DMS114 treated with DMSO at 0.1 percent for 48 hours (cell line): ENCODE results near the gene ANAPC1.
"Not testable (repeated sequence)": the region's sequence is repeated elsewhere in the genome, so short reads cannot be mapped to it uniquely, and the experiment has no call there.

Source experiments
- DNase-seq: peaks from one replicate; lab custom pipeline; 2025; ENCODE audit not compliant: unreplicated experiment; lab: John Stamatoyannopoulos, UW

Gene ANAPC1

GRCh38 chr2:111747410-111748115 lies 136.4 kb downstream of the ANAPC1 start:
- DNase-seq, result not testable (repeated sequence)

DNA sequence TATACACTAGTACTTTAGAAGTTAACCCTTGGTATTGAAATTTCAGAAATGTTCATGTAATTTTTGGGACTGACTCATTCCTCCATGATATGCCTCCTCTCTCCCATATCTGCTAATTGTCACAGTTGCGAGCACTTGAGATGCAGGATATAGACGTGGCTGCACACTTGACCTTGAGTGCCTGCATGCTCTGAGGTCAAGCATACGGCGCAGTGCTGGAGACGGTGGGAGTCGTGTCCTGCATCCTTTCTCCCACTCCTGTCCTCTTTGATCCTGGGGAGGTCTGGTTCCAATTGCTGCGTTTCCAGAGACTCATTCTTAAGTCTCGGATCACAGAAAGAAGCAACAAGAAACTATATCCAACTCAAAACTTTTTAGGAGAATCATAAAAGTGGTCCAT lies 139.2 kb downstream of the ANAPC1 start:
- DNase-seq, result not testable (repeated sequence)

DNA sequence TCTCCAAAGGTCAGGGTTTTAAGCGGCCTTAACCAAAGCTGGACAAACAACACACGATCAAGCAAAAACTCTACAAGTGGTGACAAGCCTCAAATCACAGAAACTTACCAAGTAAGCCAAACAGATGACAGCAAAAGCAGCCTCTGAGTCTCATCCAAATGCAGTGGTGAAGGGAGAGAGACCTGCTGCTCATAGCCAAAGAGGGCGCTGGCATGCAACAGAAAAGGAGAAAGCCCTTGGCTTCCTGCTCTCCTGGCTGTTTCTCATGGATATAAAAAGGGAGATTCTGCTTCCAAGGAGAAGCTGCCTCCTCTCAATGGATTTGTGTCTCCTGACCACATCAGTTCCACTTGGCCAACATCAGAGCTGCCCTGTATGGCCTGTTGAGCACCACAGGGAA lies 142.5 kb downstream of the ANAPC1 start:
- DNase-seq, result not testable (repeated sequence)

DNA sequence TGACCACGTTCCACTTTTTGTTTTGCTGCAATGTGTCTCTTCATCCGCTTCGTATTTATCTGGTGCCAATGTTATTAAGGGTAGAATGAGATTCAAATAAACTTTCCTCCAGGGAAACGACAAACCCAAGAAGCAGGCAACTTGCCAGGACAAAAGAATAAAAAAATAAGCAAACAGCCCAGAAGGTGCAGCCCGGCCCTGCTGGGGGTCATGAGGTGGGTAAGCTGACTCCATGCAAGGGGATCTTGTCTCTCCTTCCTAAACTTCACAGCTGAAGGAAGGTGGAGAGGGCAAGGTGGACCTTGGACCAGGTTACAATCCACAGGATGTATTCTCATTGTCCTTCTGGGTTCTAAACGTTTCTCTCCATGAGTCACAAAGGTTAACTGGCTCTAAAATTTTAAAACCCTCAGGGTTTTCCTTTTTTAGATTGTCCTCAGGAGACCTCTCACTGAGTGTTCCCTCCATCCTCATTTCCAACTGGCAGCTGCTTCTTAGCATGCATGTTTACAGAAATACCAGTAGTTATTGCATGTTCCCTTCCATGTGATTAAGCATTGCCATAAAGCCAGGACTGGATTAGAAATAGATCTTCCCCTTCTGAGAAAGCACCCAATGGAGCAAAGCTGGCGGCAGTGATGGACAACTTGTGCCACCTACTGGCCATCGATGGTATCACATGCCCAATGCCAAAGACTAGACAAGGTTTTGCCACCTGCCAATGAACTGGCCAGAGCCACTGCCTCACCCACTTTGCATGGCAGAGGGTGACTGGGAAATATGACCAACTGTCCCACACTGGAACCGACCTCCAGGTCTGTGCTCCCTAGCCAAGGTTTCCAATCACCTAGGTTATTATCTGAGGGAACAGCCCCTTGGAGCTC lies 147.9 kb downstream of the ANAPC1 start:
- not testable (repeated sequence) for DNase-seq

DNA sequence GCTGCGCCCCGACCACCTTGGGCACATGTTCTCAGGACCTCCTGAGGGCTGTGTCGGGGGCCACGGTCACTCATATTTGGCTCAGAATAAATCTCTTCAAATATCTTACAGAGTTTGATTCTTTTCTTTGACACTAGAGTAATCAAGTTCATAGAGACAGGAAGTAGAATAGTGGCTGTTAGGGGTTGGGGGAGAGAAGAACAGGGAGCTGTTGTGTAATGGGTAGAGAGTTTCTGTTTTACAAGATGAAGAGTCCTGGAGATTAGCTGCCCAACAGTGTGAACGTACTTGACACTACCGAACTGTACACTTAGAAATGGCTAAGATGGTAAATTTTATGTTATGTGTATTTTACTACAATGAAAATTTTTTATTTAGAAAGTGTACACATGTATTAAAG lies 148.6 kb downstream of the ANAPC1 start:
- not testable (repeated sequence) for DNase-seq

GRCh38 chr2:111729812-111730458 lies 154.1 kb downstream of the ANAPC1 start:
- not testable (repeated sequence) for DNase-seq

GRCh38 chr2:111727611-111728110 lies 156.3 kb downstream of the ANAPC1 start:
- DNase-seq, result not testable (repeated sequence)

- not testable (repeated sequence) for DNase-seq
Measured at GRCh38 chr2:111725742-111726141, 158.3 kb downstream of the ANAPC1 start.

DNA sequence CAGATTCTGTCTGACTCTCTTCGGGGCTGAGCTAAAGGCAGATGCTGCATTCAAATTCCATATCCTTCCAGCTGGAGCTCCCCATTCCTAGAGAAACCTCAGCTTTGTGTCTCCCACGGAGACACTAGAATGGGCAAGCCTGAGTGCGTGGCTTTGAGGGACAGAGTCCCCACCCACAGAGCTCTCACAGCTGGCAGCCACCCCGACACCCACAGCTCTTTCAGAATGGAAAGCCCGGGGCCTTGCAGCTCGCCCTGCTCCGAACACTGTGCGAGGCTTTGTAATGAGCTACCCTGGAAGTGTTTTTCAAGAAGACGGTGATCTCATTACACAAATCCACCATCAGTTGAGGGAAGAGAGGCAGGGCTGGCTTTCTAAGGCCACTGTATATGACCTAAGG lies 164.4 kb downstream of the ANAPC1 start:
- not testable (repeated sequence) for DNase-seq
